ENCODE results near the gene P2RY11.

- TF ChIP-seq, protein P1, sequence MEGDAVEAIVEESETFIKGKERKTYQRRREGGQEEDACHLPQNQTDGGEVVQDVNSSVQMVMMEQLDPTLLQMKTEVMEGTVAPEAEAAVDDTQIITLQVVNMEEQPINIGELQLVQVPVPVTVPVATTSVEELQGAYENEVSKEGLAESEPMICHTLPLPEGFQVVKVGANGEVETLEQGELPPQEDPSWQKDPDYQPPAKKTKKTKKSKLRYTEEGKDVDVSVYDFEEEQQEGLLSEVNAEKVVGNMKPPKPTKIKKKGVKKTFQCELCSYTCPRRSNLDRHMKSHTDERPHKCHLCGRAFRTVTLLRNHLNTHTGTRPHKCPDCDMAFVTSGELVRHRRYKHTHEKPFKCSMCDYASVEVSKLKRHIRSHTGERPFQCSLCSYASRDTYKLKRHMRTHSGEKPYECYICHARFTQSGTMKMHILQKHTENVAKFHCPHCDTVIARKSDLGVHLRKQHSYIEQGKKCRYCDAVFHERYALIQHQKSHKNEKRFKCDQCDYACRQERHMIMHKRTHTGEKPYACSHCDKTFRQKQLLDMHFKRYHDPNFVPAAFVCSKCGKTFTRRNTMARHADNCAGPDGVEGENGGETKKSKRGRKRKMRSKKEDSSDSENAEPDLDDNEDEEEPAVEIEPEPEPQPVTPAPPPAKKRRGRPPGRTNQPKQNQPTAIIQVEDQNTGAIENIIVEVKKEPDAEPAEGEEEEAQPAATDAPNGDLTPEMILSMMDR (IDR thresholded peaks at IDR 0.05) = no peak
- no peak for TF ChIP-seq EP300 (IDR thresholded peaks at IDR 0.05)
- TF ChIP-seq NR3C1 (IDR thresholded peaks at IDR 0.05) = no peak
- no peak for TF ChIP-seq NFE2L2 (conservative IDR thresholded peaks at IDR 0.05; ENCODE audit: low read length)
- TF ChIP-seq, protein P2, sequence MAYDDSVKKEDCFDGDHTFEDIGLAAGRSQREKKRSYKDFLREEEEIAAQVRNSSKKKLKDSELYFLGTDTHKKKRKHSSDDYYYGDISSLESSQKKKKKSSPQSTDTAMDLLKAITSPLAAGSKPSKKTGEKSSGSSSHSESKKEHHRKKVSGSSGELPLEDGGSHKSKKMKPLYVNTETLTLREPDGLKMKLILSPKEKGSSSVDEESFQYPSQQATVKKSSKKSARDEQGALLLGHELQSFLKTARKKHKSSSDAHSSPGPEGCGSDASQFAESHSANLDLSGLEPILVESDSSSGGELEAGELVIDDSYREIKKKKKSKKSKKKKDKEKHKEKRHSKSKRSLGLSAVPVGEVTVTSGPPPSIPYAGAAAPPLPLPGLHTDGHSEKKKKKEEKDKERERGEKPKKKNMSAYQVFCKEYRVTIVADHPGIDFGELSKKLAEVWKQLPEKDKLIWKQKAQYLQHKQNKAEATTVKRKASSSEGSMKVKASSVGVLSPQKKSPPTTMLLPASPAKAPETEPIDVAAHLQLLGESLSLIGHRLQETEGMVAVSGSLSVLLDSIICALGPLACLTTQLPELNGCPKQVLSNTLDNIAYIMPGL (CRISPR knock-in tag; IDR thresholded peaks at IDR 0.05; ENCODE audit: borderline replicate concordance) = no peak
- no peak for TF ChIP-seq RCOR1 (IDR thresholded peaks at IDR 0.05; ENCODE audit: low read depth, low read length)
- no peak for TF ChIP-seq JUN (IDR thresholded peaks at IDR 0.05)
- no peak for TF ChIP-seq CEBPB (IDR thresholded peaks at IDR 0.05)
- no peak for TF ChIP-seq SMC3 (IDR thresholded peaks at IDR 0.05)
- TF ChIP-seq, protein P3, sequence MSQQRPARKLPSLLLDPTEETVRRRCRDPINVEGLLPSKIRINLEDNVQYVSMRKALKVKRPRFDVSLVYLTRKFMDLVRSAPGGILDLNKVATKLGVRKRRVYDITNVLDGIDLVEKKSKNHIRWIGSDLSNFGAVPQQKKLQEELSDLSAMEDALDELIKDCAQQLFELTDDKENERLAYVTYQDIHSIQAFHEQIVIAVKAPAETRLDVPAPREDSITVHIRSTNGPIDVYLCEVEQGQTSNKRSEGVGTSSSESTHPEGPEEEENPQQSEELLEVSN (IDR thresholded peaks at IDR 0.05; ENCODE audit: borderline replicate concordance, low read depth) = no peak
- TF ChIP-seq POLR2A (IDR thresholded peaks at IDR 0.05; ENCODE audit: low read length) = no peak
- no peak for TF ChIP-seq MAZ (IDR thresholded peaks at IDR 0.05; ENCODE audit: borderline replicate concordance, low read depth, low read length)
These were observed 2.1 kb downstream of the P2RY11 start for GRCh38 chr19:10113592-10113963.
